HL-60 (cell line): ENCODE results near the gene MIPOL1.

ENCODE experiments used
- DNase-seq, 2 experiments: peaks; one replicate each; pipeline ENCODE4 v3.0.0-alpha.2; 2010 to 2020; ENCODE audit warnings: low read depth in 1 of 2, low spot score in 1 of 2
- H3K27ac ChIP-seq: fragments of 250-450 bp; sonication (Bioruptor Pico); replicated peaks from 2 replicates; pipeline ENCODE4 v1.5.1; 2020; ENCODE audit warnings: mild to moderate bottlenecking, moderate library complexity
- H3K27me3 ChIP-seq: fragments of 250-450 bp; sonication (Bioruptor Pico); 2 replicates; pipeline ENCODE4 v1.5.1; 2021; ENCODE audit warnings: mild to moderate bottlenecking, moderate library complexity; ENCODE audit not compliant: insufficient read depth, poor library complexity, severe bottlenecking
- H3K4me3 ChIP-seq: replicated peaks from 2 replicates; pipeline ENCODE4 v1.5.1; 2011; ENCODE audit warnings: mild to moderate bottlenecking, control low read depth, low read length; ENCODE audit not compliant: insufficient read depth
- GABPA ChIP-seq: IDR thresholded peaks from 2 replicates; pipeline ENCODE4 v1.6.1; 2012; ENCODE audit warnings: low read depth
- POLR2AphosphoS5 ChIP-seq: IDR thresholded peaks from 2 replicates; pipeline ENCODE4 v1.6.1; 2012; ENCODE audit warnings: low read depth
- SPI1 ChIP-seq: IDR thresholded peaks from 2 replicates; pipeline ENCODE4 v1.6.1; 2012; ENCODE audit warnings: low read depth, mild to moderate bottlenecking, borderline replicate concordance
- TF ChIP-seq, protein P1 (sequence below): IDR thresholded peaks from one replicate; pipeline ENCODE4 v1.5.1; 2011; ENCODE audit warnings: low read length, control low read depth, inconsistent platforms; ENCODE audit not compliant: insufficient read depth
- TF ChIP-seq, protein P2 (sequence below): IDR thresholded peaks from 2 replicates; pipeline ENCODE4 v1.6.1; 2012; ENCODE audit warnings: low read depth; ENCODE audit not compliant: insufficient replicate concordance

MIPOL1 gene

DNA sequence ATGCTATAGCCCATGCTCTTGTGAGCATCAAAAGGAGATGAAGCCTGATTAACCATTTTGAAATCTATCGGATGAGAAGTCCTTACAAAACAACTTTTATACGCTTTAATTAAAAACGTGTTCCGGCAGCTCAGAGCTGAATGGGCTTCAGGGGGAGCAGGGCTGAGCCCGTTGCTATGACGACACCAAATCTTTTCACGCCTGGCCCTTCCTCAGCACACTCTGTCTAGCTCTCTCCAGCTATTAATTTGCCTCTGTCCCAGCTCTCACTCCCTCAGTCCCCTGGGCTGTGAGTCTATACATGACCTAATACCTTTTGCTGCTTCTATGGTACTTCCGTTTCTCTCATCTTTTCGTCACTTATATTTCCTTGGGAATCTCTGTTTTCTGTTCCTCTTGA is 381.5 kb downstream of the MIPOL1 start:
- H3K4me3 ChIP-seq, result no peak overlapping the region
- H3K27ac ChIP-seq, result no peak overlapping the region
- DNase-seq, result no peak
- TF ChIP-seq, protein P1, sequence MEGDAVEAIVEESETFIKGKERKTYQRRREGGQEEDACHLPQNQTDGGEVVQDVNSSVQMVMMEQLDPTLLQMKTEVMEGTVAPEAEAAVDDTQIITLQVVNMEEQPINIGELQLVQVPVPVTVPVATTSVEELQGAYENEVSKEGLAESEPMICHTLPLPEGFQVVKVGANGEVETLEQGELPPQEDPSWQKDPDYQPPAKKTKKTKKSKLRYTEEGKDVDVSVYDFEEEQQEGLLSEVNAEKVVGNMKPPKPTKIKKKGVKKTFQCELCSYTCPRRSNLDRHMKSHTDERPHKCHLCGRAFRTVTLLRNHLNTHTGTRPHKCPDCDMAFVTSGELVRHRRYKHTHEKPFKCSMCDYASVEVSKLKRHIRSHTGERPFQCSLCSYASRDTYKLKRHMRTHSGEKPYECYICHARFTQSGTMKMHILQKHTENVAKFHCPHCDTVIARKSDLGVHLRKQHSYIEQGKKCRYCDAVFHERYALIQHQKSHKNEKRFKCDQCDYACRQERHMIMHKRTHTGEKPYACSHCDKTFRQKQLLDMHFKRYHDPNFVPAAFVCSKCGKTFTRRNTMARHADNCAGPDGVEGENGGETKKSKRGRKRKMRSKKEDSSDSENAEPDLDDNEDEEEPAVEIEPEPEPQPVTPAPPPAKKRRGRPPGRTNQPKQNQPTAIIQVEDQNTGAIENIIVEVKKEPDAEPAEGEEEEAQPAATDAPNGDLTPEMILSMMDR, result no peak
- no peak for TF ChIP-seq SPI1
- TF ChIP-seq POLR2AphosphoS5, result no peak
- TF ChIP-seq, protein P2, sequence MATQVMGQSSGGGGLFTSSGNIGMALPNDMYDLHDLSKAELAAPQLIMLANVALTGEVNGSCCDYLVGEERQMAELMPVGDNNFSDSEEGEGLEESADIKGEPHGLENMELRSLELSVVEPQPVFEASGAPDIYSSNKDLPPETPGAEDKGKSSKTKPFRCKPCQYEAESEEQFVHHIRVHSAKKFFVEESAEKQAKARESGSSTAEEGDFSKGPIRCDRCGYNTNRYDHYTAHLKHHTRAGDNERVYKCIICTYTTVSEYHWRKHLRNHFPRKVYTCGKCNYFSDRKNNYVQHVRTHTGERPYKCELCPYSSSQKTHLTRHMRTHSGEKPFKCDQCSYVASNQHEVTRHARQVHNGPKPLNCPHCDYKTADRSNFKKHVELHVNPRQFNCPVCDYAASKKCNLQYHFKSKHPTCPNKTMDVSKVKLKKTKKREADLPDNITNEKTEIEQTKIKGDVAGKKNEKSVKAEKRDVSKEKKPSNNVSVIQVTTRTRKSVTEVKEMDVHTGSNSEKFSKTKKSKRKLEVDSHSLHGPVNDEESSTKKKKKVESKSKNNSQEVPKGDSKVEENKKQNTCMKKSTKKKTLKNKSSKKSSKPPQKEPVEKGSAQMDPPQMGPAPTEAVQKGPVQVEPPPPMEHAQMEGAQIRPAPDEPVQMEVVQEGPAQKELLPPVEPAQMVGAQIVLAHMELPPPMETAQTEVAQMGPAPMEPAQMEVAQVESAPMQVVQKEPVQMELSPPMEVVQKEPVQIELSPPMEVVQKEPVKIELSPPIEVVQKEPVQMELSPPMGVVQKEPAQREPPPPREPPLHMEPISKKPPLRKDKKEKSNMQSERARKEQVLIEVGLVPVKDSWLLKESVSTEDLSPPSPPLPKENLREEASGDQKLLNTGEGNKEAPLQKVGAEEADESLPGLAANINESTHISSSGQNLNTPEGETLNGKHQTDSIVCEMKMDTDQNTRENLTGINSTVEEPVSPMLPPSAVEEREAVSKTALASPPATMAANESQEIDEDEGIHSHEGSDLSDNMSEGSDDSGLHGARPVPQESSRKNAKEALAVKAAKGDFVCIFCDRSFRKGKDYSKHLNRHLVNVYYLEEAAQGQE, result no peak
- TF ChIP-seq GABPA, result no peak
- H3K27me3 ChIP-seq, result peaks cover under 1% of the 10 kb centered on the region

DNA sequence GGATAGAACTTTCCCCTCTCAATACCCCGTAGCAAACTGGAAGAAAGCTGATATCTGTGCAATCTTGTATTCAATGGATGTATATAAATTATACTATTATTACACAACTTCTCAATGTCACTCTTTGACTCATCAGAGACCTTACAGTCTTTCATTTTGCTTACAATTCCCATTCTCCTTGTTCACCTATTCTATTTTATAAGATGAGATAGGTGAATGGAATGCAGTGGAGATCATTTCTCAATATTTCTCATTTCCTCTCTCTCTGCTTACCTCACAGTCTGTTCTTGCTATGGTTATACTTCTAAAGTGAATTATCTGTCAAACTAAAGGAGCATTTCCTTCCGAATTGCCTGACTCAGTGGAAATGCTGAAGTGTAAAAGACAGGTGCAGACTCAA is 382.4 kb downstream of the MIPOL1 start:
- Histone ChIP-seq H3K4me3 (no peak overlapping the region), H3K27me3 (peaks cover 6% of the 10 kb centered on the region), H3K27ac (no peak overlapping the region)
- DNase-seq, result no peak
- no peak for TF ChIP-seq GABPA
- TF ChIP-seq SPI1, result no peak
- TF ChIP-seq, protein P2, result no peak
- no peak for TF ChIP-seq POLR2AphosphoS5
- TF ChIP-seq, protein P1, result no peak

DNA sequence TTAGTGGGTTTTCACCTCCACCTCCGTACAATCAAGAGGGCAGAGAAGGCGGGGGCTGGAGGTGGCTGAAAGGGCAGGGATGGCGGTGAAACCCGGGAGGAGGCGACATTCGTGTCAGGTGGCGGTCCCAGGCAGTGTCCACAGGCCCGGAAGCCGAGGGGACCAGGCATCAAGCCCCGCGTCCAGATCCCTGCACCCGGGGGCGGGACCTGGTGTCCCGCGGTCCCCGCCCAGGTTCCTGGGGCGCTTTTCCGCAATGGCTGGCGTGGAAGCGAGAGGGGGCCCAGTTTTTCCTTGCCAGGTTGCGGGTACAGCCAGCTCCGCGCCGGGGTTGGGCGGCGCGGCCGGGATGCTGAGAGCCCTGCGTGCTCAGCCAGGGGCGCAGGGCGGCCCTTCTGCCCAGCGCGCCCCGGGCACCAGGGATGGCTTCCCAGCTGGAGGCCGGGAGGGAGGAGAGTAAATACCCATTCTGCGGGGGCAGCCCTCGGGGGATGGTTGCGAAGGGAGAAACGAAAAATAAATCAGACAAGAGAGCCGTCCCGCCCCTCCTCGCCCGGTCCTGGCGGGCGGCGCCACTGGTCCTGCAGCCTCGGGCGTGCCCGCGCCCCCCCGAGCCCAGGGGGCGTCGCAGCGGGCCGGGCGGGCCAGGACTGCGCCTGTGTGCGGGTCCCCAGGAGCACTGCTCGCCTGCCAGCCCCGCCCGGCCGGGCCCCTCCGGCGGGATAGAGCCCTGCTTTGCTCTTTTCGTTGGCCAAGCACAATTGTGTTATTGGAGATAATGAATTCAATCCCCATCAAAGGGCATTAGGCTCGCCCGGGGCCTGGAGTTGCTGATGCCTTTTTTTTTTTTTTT is 385.8 kb downstream of the MIPOL1 start:
- Histone ChIP-seq H3K4me3 (no peak overlapping the region), H3K27me3 (peaks cover 30% of the 10 kb centered on the region), H3K27ac (no peak overlapping the region)
- no peak for DNase-seq
- TF ChIP-seq, protein P2, result no peak
- TF ChIP-seq, protein P1, result no peak
- TF ChIP-seq GABPA (no peak), SPI1 (no peak)
